ENCODE data around the gene SGTA.

DNA sequence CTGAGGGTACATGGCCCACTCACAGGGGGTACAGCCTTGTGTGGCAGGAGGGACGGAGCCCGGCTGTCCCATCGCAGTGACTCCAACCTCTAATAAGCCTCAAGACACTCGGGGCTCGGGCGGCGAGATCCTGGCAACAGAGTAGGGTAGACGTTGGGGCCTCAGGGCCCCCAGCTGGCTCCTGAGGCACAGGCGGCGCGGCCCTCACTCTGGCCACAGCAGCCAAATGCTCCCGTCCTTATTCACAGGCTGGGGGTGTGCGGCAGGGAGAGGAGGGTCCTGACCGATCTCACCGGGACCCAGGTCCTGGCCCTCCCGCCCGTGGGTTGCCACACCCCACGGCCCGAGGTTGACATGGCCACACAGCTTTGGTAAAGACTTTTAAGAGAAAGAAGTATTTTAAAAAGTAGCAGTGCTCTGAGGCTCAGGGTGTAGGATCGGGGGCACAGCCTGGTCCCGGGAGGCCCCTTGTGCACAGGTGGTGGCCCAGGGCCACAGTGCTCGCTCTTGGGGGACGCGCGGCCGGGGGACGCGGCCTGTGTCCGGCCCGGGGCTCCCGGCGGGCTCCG lies 50.8 kb downstream of the SGTA start:
- no peak for TF ChIP-seq CTCF (IDR thresholded peaks at IDR 0.05)
- no peak for TF ChIP-seq POLR2A (IDR thresholded peaks at IDR 0.05)

All from thyroid gland (tissue), 4 donors.